ENCODE results near the gene MBNL1.

The MBNL1 gene

GRCh38 chr3:152339881-152340505 lies 71.3 kb downstream of the MBNL1 start:
- no peak overlapping the region for H3K4me3 ChIP-seq (ENCODE audit: low read depth, low read length)
- no peak for DNase-seq (ENCODE audit: low read depth)
- in situ Hi-C loops (cut with HindIII; ENCODE audit: low sequenced_read_pairs), result no loop called here
- TF ChIP-seq, protein P1, sequence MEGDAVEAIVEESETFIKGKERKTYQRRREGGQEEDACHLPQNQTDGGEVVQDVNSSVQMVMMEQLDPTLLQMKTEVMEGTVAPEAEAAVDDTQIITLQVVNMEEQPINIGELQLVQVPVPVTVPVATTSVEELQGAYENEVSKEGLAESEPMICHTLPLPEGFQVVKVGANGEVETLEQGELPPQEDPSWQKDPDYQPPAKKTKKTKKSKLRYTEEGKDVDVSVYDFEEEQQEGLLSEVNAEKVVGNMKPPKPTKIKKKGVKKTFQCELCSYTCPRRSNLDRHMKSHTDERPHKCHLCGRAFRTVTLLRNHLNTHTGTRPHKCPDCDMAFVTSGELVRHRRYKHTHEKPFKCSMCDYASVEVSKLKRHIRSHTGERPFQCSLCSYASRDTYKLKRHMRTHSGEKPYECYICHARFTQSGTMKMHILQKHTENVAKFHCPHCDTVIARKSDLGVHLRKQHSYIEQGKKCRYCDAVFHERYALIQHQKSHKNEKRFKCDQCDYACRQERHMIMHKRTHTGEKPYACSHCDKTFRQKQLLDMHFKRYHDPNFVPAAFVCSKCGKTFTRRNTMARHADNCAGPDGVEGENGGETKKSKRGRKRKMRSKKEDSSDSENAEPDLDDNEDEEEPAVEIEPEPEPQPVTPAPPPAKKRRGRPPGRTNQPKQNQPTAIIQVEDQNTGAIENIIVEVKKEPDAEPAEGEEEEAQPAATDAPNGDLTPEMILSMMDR (IDR thresholded peaks at IDR 0.05; ENCODE audit: low read depth, low read length, missing control alignments), result no peak

DNA sequence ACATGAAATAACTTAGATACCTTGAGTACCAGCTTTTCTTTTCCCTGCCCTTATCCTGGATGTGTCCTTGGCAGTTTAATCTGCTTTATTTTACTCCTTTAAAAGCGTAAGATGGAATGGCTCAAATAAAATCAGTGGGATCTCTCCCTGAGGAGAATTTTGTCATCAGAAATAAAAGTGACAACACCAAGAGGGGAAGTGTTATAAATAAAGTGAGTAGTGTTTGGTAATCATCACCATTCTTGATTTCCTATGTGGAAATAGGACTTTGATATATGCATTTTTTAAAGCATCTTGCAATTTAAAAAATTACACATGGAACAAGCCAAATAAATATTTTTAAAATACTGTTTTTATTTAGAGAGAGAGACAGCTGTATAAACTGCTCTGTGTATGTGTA lies 76.5 kb downstream of the MBNL1 start:
- no peak for DNase-seq (ENCODE audit: low read depth)
- in situ Hi-C loops (cut with HindIII; ENCODE audit: low sequenced_read_pairs), result no loop called here
- TF ChIP-seq, protein P1 (IDR thresholded peaks at IDR 0.05; ENCODE audit: low read depth, low read length, missing control alignments), result no peak
- no peak overlapping the region for H3K4me3 ChIP-seq (ENCODE audit: low read depth, low read length)

- H3K4me3 ChIP-seq (ENCODE audit: low read depth, low read length), result no peak overlapping the region
- TF ChIP-seq, protein P1 (IDR thresholded peaks at IDR 0.05; ENCODE audit: low read depth, low read length, missing control alignments), result no peak
- in situ Hi-C loops (cut with HindIII; ENCODE audit: low sequenced_read_pairs), result no loop called here
- DNase-seq (ENCODE audit: low read depth), result no peak
Measured at GRCh38 chr3:152346058-152346457, 77.3 kb downstream of the MBNL1 start.

DNA sequence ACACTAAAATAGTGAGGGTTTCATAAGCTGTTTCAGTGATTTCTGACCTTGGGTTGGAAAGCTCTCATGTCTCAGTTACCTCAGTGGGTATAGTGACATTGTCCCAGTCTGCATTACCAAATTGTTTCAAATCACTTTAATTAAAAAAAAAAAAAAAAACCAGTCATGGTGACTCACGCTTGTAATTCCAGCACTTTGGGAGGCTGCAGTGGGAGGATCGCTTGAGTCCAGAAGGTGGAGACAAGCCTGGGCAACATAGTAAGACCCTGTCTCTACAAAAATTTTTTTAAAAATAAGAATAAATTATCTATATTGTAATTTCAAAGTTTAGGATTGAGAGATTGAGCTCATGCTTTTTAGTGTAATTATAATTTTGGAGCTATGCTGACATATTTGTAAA lies 78.0 kb downstream of the MBNL1 start:
- in situ Hi-C loops (cut with HindIII; ENCODE audit: low sequenced_read_pairs), result no loop called here
- DNase-seq (ENCODE audit: low read depth), result no peak
- TF ChIP-seq, protein P1 (IDR thresholded peaks at IDR 0.05; ENCODE audit: low read depth, low read length, missing control alignments), result no peak
- H3K4me3 ChIP-seq (ENCODE audit: low read depth, low read length), result no peak overlapping the region

GRCh38 chr3:152348436-152349177 lies 79.9 kb downstream of the MBNL1 start:
- DNase-seq (ENCODE audit: low read depth), result peak; percentile 8
- TF ChIP-seq, protein P1 (IDR thresholded peaks at IDR 0.05; ENCODE audit: low read depth, low read length, missing control alignments), result no peak
- in situ Hi-C loops (cut with HindIII; ENCODE audit: low sequenced_read_pairs), result no loop called here
- H3K4me3 ChIP-seq (ENCODE audit: low read depth, low read length), result no peak overlapping the region

DNA sequence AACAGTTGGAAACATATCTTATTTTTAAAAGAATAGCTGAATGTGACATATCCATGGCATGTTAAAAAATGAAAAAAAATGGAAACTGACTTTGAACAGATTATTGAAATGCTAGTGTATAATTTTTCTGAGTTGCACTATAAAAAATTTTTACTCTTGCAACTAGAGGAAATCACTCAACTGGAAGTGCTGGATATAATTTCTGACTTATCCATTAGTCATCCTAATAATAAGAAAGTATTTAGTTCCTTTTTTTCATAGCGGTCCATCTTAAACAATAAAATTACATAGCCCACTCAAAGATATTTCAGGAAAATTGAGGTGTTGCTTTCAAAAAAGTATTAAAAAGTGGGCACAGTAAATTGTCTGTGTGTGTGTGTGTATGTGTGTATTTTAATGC lies 80.7 kb downstream of the MBNL1 start:
- H3K4me3 ChIP-seq (ENCODE audit: low read depth, low read length), result no peak overlapping the region
- no peak for DNase-seq (ENCODE audit: low read depth)
- in situ Hi-C loops (cut with HindIII; ENCODE audit: low sequenced_read_pairs), result no loop called here

More for the DNA sequence above, 80.7 kb downstream of the MBNL1 start:
- TF ChIP-seq, protein P1 (IDR thresholded peaks at IDR 0.05; ENCODE audit: low read depth, low read length, missing control alignments), result no peak
